NCI-H69 (cell line): ENCODE measurements around the gene ANKRD24.
"Not testable (repeated sequence)": the region's sequence is repeated elsewhere in the genome, so short reads cannot be mapped to it uniquely, and the experiment has no call there.

ENCODE experiments used
- DNase-seq: peaks from one replicate; lab custom pipeline; 2025; lab: John Stamatoyannopoulos, UW

The ANKRD24 gene

GRCh38 chr19:4230237-4230636 lies 47.7 kb downstream of the ANKRD24 start:
- DNase-seq, result not testable (repeated sequence)

DNA sequence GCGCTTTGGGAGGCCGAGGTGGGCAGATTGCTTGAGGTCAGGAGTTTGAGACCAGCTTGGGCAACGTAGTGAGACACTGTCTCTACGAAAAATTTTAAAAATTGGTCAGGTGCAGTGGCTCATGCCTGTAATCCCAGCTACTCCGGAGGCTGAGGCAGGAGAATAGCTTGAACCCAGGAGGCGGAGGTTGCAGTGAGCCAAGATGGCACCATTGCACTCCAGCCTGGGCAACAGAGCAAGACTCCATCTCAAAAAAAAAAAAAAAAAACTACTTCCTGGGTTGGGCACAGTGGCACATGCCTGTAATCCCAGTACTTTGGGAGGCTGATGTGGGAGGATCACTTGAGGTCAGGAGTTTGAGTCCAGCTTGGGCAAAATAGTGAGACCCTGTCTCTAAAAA lies 49.0 kb downstream of the ANKRD24 start:
- DNase-seq, result not testable (repeated sequence)

GRCh38 chr19:4232139-4232538 lies 49.6 kb downstream of the ANKRD24 start:
- DNase-seq, result not testable (repeated sequence)

DNA sequence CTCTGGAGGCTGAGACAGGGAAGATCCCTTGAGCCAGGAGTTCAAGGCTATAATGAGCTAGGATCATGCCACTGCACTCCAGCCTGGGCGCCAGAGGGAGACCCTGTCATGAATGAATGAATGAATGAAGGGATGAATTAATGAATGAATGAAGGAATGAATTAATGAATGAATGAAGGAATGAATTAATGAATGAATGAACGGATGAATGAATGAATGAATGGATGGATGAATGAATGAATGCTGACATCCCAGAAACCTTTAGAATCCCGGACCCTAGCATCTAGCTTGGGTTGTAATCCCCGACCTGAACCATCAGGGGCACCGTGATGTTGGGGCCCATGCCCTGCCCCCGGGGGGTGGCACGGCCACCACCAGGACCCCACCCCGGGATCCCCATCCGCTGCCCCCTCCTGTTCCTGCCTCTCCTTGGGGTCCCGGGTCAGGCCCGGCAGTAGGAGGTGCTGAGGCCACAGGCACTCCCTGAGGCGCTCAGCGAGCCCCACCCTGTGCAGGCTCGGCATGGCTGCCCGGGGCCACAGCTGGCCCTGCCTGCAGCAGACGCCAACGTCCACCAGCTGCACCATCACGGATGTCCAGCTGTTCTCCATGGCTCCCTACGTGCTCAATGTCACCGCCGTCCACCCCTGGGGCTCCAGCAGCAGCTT lies 50.3 kb downstream of the ANKRD24 start:
- peak; percentile 62 for DNase-seq

DNA sequence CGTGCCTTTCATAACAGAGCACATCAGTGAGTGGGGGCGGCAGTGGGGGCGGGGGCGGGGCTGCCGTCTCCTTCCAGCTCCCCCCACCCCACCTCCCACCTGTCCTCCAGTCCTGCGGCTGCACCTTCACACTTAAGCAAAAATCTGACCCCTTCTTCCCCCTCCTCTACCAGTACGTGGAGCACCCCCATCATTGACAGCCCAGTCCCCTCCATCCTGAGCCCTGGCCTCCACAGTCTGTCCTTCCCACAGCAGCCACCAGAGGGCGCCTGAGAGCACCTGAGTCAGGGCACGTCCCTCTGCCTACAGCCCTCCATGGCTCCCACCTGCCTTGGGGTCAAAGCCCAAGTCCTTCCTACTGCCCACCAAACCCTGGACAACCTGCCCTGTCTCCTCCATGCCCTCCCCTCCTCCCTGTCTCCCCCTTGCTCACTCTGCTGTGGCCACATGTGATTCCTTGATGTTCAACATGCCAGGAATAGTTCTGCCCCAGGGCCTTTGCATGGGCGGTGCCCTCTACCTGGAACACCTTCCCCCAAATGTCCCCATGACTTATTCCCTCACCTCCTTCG lies 50.9 kb downstream of the ANKRD24 start:
- DNase-seq, result peak; percentile 67

- DNase-seq, result peak; percentile 25
These were observed 51.8 kb downstream of the ANKRD24 start for GRCh38 chr19:4234142-4234861.

- no peak for DNase-seq
These were observed 52.3 kb downstream of the ANKRD24 start for GRCh38 chr19:4234862-4235201.

GRCh38 chr19:4237510-4237909 lies 55.0 kb downstream of the ANKRD24 start:
- DNase-seq, result not testable (repeated sequence)

DNA sequence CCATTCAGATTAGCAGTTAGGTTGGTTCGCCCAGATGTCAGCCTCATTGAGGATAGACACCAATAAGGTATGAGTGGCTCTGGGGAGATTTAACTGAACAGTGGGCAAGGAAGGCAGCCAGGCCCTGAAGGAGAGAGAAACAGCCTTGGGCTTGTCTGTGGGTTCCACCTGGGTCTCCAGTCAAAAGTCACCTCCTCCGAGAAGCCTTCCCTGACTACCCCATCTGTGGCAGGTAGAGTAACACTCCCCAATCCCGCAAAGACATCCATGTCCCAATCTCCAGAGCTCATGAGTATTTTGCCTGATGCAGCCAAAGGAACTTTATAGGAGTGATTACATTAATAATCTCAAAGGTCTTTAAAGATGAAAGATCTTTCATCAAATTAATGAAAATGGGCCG lies 56.3 kb downstream of the ANKRD24 start:
- no peak for DNase-seq

- no peak for DNase-seq
These were observed 59.4 kb downstream of the ANKRD24 start for GRCh38 chr19:4241824-4242430.

GRCh38 chr19:4245938-4246337 lies 63.4 kb downstream of the ANKRD24 start:
- not testable (repeated sequence) for DNase-seq

- DNase-seq, result peak; percentile 100
These were observed 64.5 kb downstream of the ANKRD24 start, which contains the start of gene YJU2 for GRCh38 chr19:4246767-4247593. Gene YJU2 (plus strand): TSS chr19:4247080. CDS start chr19:4247147, 67 bp downstream.

DNA sequence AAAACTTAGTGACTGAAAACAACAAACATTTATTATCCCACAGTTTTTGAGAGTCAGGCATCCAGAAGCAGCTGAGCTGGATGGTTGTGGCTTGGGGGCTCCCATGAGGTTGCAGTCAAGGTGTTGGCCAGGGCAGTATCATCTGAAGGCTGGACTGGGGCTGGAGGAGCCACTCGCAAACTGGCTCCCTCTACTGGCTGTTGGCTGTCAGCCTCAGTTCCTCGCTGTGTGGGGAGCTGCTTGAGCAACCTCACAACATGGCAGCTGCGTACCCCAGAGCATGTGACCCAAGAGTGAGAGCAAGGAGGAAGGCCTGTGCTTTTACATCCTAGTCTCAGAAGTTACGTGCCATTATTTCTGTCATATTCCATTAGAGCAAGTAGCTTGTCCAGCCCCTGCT lies 74.1 kb downstream of the ANKRD24 start:
- DNase-seq, result no peak

GRCh38 chr19:4257025-4257424 lies 74.5 kb downstream of the ANKRD24 start:
- no peak for DNase-seq

GRCh38 chr19:4258181-4258580 lies 75.7 kb downstream of the ANKRD24 start:
- no peak for DNase-seq

DNA sequence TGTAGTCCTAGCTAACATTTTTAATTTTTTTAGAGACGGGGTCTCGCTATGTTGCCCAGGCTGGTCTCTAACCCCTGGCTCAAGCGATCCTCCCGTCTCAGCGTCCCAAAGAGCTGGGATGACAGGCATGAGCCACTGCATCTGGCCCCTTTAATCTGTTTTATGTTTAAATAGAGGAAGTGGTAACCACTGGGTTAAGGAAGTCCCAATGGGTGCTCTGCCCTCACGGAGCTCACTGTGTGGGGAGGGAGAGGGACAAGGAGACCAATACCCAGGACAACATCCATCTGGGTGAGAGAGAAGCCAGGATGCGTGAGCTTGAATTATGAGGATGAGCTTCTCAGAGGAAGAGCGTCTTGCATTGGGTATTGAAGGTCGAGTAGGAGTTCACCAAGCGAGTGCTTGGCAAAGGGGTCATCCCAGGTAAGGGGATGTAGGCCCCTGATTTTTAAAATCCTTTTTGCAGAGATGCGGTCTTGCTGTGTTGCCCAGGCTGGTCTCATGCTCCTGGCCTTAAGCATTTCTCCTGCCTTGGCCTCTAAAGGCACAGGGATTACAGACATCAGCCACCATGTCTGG lies 78.2 kb downstream of the ANKRD24 start:
- DNase-seq, result no peak

DNA sequence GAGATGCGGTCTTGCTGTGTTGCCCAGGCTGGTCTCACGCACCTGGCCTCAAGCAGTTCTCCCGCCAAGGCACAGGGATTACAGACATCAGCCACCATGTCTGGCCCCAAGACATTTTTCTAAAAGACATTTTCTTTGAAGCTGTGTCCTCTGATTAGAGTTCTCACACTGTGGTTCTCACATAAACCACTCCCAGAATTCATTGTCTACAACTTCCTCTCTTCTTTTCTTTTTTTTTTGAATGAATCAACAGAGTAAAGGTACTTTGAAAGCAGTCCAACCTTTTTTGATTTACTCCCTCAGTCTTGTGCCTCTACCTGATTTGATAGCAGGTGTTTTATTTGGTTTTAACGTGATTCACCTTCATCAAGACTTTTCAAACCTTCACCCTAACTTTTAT lies 82.3 kb downstream of the ANKRD24 start:
- no peak for DNase-seq

DNA sequence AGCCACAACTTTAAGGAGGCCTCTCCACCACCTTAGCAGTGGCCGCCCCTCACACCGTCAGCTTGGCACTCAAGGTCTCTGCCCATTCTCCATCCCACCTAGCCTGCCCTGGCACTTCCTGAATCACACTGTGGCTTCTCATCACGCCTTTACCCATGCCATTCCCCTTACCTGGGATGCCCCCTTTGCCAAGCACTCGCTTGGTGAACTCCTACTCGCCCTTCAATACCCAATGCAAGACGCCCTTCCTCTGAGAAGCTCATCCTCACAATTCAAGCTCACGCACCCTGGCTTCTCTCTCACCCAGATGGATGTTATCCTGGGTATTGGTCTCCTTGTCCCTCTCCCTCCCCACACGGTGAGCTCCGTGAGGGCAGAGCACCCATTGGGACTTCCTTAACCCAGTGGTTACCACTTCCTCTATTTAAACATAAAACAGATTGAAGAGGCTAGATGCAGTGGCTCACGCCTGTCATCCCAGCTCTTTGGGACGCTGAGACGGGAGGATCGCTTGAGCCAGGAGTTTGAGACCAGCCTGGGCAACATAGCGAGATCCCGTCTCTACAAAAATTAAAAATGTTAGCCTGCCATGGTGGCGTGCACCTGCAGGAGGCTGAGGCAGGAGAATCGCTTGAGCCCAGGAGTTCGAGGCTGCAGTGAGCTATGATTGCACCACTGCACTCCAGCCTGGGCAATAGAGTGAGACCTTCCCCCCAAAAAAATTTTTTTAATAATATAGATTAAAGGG lies 83.9 kb downstream of the ANKRD24 start:
- DNase-seq, result no peak

- DNase-seq, result peak; percentile 78
These were observed 84.8 kb downstream of the ANKRD24 start for GRCh38 chr19:4267101-4267900.
